ENCODE data around the gene PCNX2. TPM values are rescaled to one million over a fixed set of nuclear protein-coding genes. Genes with fewer than 3 reads are reported as not detected.

Gene PCNX2
- polyA plus RNA-seq, 1 donor from 2014 or later: 6.5 TPM

- Mint-ChIP-seq H3K36me3 (peaks cover 6% of the 10 kb centered on the region), H3K27ac (no peak overlapping the region), H3K27me3 (no peaks in the 10 kb centered on the region), H3K9me3 (no peaks in the 10 kb centered on the region), H3K4me3 (no peak overlapping the region), H3K4me1 (no peaks in the 10 kb centered on the region)
Measured at GRCh38 chr1:233238884-233239431, 56.6 kb downstream of the PCNX2 start.

- Mint-ChIP-seq H3K27ac (no peak overlapping the region), H3K27me3 (no peaks in the 10 kb centered on the region), H3K9me3 (no peaks in the 10 kb centered on the region), H3K4me3 (no peak overlapping the region), H3K4me1 (no peaks in the 10 kb centered on the region), H3K36me3 (peaks cover 7% of the 10 kb centered on the region)
Measured at GRCh38 chr1:233237647-233238046, 57.9 kb downstream of the PCNX2 start.

- Mint-ChIP-seq H3K4me3 (no peak overlapping the region), H3K4me1 (no peaks in the 10 kb centered on the region), H3K9me3 (no peaks in the 10 kb centered on the region), H3K27ac (no peak overlapping the region), H3K27me3 (no peaks in the 10 kb centered on the region), H3K36me3 (peaks cover 10% of the 10 kb centered on the region)
Measured at GRCh38 chr1:233233508-233234040, 62.0 kb downstream of the PCNX2 start.

GRCh38 chr1:233230011-233230410 lies 65.5 kb downstream of the PCNX2 start:
- peaks cover 12% of the 10 kb centered on the region for H3K36me3 Mint-ChIP-seq
- H3K4me1 Mint-ChIP-seq: no peaks in the 10 kb centered on the region
- no peaks in the 10 kb centered on the region for H3K9me3 Mint-ChIP-seq
- no peak overlapping the region for H3K27ac Mint-ChIP-seq
- H3K27me3 Mint-ChIP-seq: no peaks in the 10 kb centered on the region
- H3K4me3 Mint-ChIP-seq: no peak overlapping the region

GRCh38 chr1:233229288-233229687 lies 66.2 kb downstream of the PCNX2 start:
- no peaks in the 10 kb centered on the region for H3K9me3 Mint-ChIP-seq
- H3K36me3 Mint-ChIP-seq: peaks cover 12% of the 10 kb centered on the region
- no peak overlapping the region for H3K4me3 Mint-ChIP-seq
- H3K27ac Mint-ChIP-seq: no peak overlapping the region
- no peaks in the 10 kb centered on the region for H3K4me1 Mint-ChIP-seq
- H3K27me3 Mint-ChIP-seq: no peaks in the 10 kb centered on the region

GRCh38 chr1:233227930-233228465 lies 67.5 kb downstream of the PCNX2 start:
- no peaks in the 10 kb centered on the region for H3K4me1 Mint-ChIP-seq
- no peaks in the 10 kb centered on the region for H3K27me3 Mint-ChIP-seq
- H3K36me3 Mint-ChIP-seq: peaks cover 10% of the 10 kb centered on the region
- H3K4me3 Mint-ChIP-seq: no peak overlapping the region
- H3K27ac Mint-ChIP-seq: no peak overlapping the region
- H3K9me3 Mint-ChIP-seq: no peaks in the 10 kb centered on the region

GRCh38 chr1:233224311-233224710 lies 71.2 kb downstream of the PCNX2 start:
- no peak overlapping the region for H3K4me3 Mint-ChIP-seq
- H3K27me3 Mint-ChIP-seq: no peaks in the 10 kb centered on the region
- peaks cover 1 to 8% (median 2%) of the 10 kb centered on the region in 3 donors for H3K9me3 Mint-ChIP-seq
- no peak overlapping the region for H3K27ac Mint-ChIP-seq
- peaks cover 21% of the 10 kb centered on the region for H3K36me3 Mint-ChIP-seq
- H3K4me1 Mint-ChIP-seq: no peaks in the 10 kb centered on the region

GRCh38 chr1:233217832-233218231 lies 77.7 kb downstream of the PCNX2 start:
- Mint-ChIP-seq H3K36me3 (peaks cover 13% of the 10 kb centered on the region), H3K27ac (no peak overlapping the region)

GRCh38 chr1:233216009-233216408 lies 79.5 kb downstream of the PCNX2 start:
- H3K4me3 Mint-ChIP-seq: no peak overlapping the region
- peaks cover 1 to 8% (median 2%) of the 10 kb centered on the region in 3 donors for H3K9me3 Mint-ChIP-seq
- H3K27me3 Mint-ChIP-seq: no peaks in the 10 kb centered on the region
- peaks cover 13% of the 10 kb centered on the region for H3K36me3 Mint-ChIP-seq
- H3K4me1 Mint-ChIP-seq: no peaks in the 10 kb centered on the region
- H3K27ac Mint-ChIP-seq: no peak overlapping the region

More at GRCh38 chr1:233217832-233218231, 77.7 kb downstream of the PCNX2 start:
- Mint-ChIP-seq H3K27me3 (no peaks in the 10 kb centered on the region), H3K4me3 (peak overlapping the region in 1 of 4 donors; percentile 44), H3K9me3 (peaks cover 1 to 8% (median 2%) of the 10 kb centered on the region in 3 donors), H3K4me1 (no peaks in the 10 kb centered on the region)

- H3K4me3 Mint-ChIP-seq: no peak overlapping the region
- H3K4me1 Mint-ChIP-seq: no peaks in the 10 kb centered on the region
- peaks cover 0 to 3% (median 0%) of the 10 kb centered on the region in 3 donors for H3K9me3 Mint-ChIP-seq
- H3K36me3 Mint-ChIP-seq: peaks cover 7% of the 10 kb centered on the region
- no peak overlapping the region for H3K27ac Mint-ChIP-seq
- H3K27me3 Mint-ChIP-seq: no peaks in the 10 kb centered on the region
Measured at GRCh38 chr1:233215135-233215760, 80.3 kb downstream of the PCNX2 start.

- Mint-ChIP-seq H3K4me3 (no peak overlapping the region), H3K27ac (no peak overlapping the region), H3K9me3 (no peaks in the 10 kb centered on the region), H3K27me3 (no peaks in the 10 kb centered on the region), H3K4me1 (no peaks in the 10 kb centered on the region), H3K36me3 (peaks cover 10% of the 10 kb centered on the region)
Measured at GRCh38 chr1:233211595-233211994, 83.9 kb downstream of the PCNX2 start.

- no peaks in the 10 kb centered on the region for H3K27me3 Mint-ChIP-seq
- peak overlapping the region in 1 of 4 donors; percentile 29 for H3K4me3 Mint-ChIP-seq
- no peaks in the 10 kb centered on the region for H3K4me1 Mint-ChIP-seq
- H3K36me3 Mint-ChIP-seq: peaks cover 15% of the 10 kb centered on the region
- H3K9me3 Mint-ChIP-seq: no peaks in the 10 kb centered on the region
- H3K27ac Mint-ChIP-seq: no peak overlapping the region
Measured at GRCh38 chr1:233211106-233211505, 84.4 kb downstream of the PCNX2 start.

GRCh38 chr1:233209481-233209880 lies 86.0 kb downstream of the PCNX2 start:
- Mint-ChIP-seq H3K9me3 (no peaks in the 10 kb centered on the region), H3K27ac (no peak overlapping the region), H3K4me1 (no peaks in the 10 kb centered on the region), H3K36me3 (peaks cover 15% of the 10 kb centered on the region), H3K4me3 (no peak overlapping the region), H3K27me3 (no peaks in the 10 kb centered on the region)

GRCh38 chr1:233208687-233209086 lies 86.8 kb downstream of the PCNX2 start:
- Mint-ChIP-seq H3K27ac (no peak overlapping the region), H3K9me3 (no peaks in the 10 kb centered on the region), H3K4me1 (peaks cover 0 to under 1% (median 0%) of the 10 kb centered on the region in 3 donors), H3K27me3 (no peaks in the 10 kb centered on the region), H3K36me3 (peaks cover 15% of the 10 kb centered on the region), H3K4me3 (no peak overlapping the region)

- Mint-ChIP-seq H3K4me1 (peaks cover 0 to 1% (median 0%) of the 10 kb centered on the region in 3 donors), H3K27ac (no peak overlapping the region), H3K27me3 (no peaks in the 10 kb centered on the region), H3K9me3 (peaks cover 0 to 16% (median 8%) of the 10 kb centered on the region in 3 donors), H3K4me3 (no peak overlapping the region), H3K36me3 (peaks cover 35% of the 10 kb centered on the region)
Measured at GRCh38 chr1:233197940-233198339, 97.6 kb downstream of the PCNX2 start.

Data from IgD-negative memory B cell (primary cell).